Kidney epithelial cell (primary cell): ENCODE results near the gene COL27A1. TPM values are rescaled to one million over a fixed set of nuclear protein-coding genes. Genes with fewer than 3 reads are reported as not detected.

Experiments
- DNase-seq: peaks from one replicate; pipeline ENCODE4 v3.0.0-alpha.2; 2010; ENCODE audit warnings: low read depth
- H3K27me3 ChIP-seq: 2 replicates; pipeline ENCODE4 v1.6.0; 2011; ENCODE audit warnings: low read length; ENCODE audit not compliant: control insufficient read depth, insufficient read depth
- H3K36me3 ChIP-seq: 2 replicates; pipeline ENCODE4 v1.5.1; 2011; ENCODE audit warnings: low read length; ENCODE audit not compliant: control insufficient read depth, insufficient read depth
- H3K4me3 ChIP-seq: 2 replicates; pipeline ENCODE4 v1.5.1; 2011; ENCODE audit warnings: low read depth, mild to moderate bottlenecking, control low read depth, low read length
- CTCF ChIP-seq: IDR thresholded peaks from 2 replicates; pipeline ENCODE4 v1.5.1; 2011; ENCODE audit warnings: mild to moderate bottlenecking, moderate library complexity, low read length, control low read depth, inconsistent platforms; ENCODE audit not compliant: insufficient read depth, poor library complexity, severe bottlenecking
- total RNA-seq: library from RNA; depleted of rRNA; stranded (reverse); fragments of >200 nt; gene quantifications from 2 replicates; pipeline ENCODE4 v1.2.3, GENCODE V29; 2015

The COL27A1 gene
- total RNA-seq, 1 donor from 2014 or later: 8.4 TPM

- no peak overlapping the region for H3K4me3 ChIP-seq
- TF ChIP-seq CTCF: no peak
- no peaks in the 10 kb centered on the region for H3K27me3 ChIP-seq
- DNase-seq: no peak
- H3K36me3 ChIP-seq: peaks cover 2% of the 10 kb centered on the region
Measured at GRCh38 chr9:114341152-114341830, 186.0 kb downstream of the COL27A1 start.

- no peak for TF ChIP-seq CTCF
- Histone ChIP-seq H3K27me3 (no peaks in the 10 kb centered on the region), H3K36me3 (peaks cover 4% of the 10 kb centered on the region), H3K4me3 (no peak overlapping the region)
- DNase-seq: no peak
Measured at GRCh38 chr9:114341991-114342390, 186.7 kb downstream of the COL27A1 start.

GRCh38 chr9:114342755-114343440, 187.6 kb downstream of the COL27A1 start:
- no peaks in the 10 kb centered on the region for H3K27me3 ChIP-seq
- TF ChIP-seq CTCF: no peak
- peaks cover 5% of the 10 kb centered on the region for H3K36me3 ChIP-seq
- no peak overlapping the region for H3K4me3 ChIP-seq
- DNase-seq: no peak

- no peak for DNase-seq
Measured at GRCh38 chr9:114343471-114344187, 188.3 kb downstream of the COL27A1 start.

GRCh38 chr9:114344188-114344566, 188.8 kb downstream of the COL27A1 start:
- peaks cover 5% of the 10 kb centered on the region for H3K36me3 ChIP-seq

More at GRCh38 chr9:114343471-114344187, 188.3 kb downstream of the COL27A1 start:
- TF ChIP-seq CTCF: no peak
- H3K36me3 ChIP-seq: peaks cover 5% of the 10 kb centered on the region
- no peak overlapping the region for H3K4me3 ChIP-seq
- no peaks in the 10 kb centered on the region for H3K27me3 ChIP-seq

More at GRCh38 chr9:114344188-114344566, 188.8 kb downstream of the COL27A1 start:
- Histone ChIP-seq H3K4me3 (no peak overlapping the region), H3K27me3 (no peaks in the 10 kb centered on the region)
- no peak for TF ChIP-seq CTCF
- no peak for DNase-seq
